Measurements from ENCODE around the gene AREL1. TPM values are rescaled to one million over a fixed set of nuclear protein-coding genes. Genes with fewer than 3 reads are reported as not detected.

The AREL1 gene
- total and polyA plus RNA-seq, 2 of the 8 experiments (the other 6 are each of a cell fraction or from before 2014, with no cell fraction given), result 31.4 to 49.1 TPM

GRCh38 chr14:74622257-74622656, 90.6 kb downstream of the AREL1 start (continued):
- TF ChIP-seq POU5F1 (IDR thresholded peaks at IDR 0.05; ENCODE audit: low read depth, low read length), result no peak
- no peak for TF ChIP-seq CTCF (IDR thresholded peaks at IDR 0.05; ENCODE audit: control extremely low read depth in 1 of 3, insufficient read depth in 1 of 3, low read depth in 1 of 3, low read length in 3 of 3)
- no peak for TF ChIP-seq TCF12 (IDR thresholded peaks at IDR 0.05; ENCODE audit: low read depth, low read length)
- no peak for TF ChIP-seq PHF8 (conservative IDR thresholded peaks at IDR 0.05; ENCODE audit: low read depth, low read length)
- TF ChIP-seq POLR2A (IDR thresholded peaks at IDR 0.05; ENCODE audit: control extremely low read depth in 1 of 2, low read depth in 2 of 2, low read length in 2 of 2), result no peak
